Raji (cell line): ENCODE results near the gene FAM174C.

Experiments used
- POLR2A ChIP-seq: IDR thresholded peaks from 2 replicates; pipeline ENCODE4 v1.6.1; 2011; ENCODE audit warnings: low read depth, low read length, control low read depth; ENCODE audit not compliant: insufficient read depth

The FAM174C gene

DNA sequence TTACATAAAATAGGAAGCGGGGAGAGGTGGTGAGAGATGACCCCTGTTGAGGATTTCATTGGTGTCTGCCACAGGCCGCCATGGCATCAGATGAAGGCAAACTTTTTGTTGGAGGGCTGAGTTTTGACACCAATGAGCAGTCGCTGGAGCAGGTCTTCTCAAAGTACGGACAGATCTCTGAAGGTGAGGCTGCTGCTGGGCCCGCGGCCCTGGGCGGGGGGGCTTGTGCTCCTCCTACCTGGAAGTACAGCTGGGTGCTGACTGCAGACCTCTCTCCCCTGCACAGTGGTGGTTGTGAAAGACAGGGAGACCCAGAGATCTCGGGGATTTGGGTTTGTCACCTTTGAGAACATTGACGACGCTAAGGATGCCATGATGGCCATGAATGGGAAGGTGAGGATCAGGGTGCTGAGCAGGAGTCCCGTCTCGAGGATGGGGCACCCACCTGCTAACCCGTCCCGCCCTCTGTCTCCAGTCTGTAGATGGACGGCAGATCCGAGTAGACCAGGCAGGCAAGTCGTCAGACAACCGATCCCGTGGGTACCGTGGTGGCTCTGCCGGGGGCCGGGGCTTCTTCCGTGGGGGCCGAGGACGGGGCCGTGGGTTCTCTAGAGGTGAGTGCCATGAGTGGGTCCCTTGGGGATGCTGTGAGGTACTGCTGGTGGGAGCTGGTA lies 4.3 kb upstream of the FAM174C start:
- peak; percentile 36; the same call in 1 of the 2 replicates for TF ChIP-seq POLR2A

DNA sequence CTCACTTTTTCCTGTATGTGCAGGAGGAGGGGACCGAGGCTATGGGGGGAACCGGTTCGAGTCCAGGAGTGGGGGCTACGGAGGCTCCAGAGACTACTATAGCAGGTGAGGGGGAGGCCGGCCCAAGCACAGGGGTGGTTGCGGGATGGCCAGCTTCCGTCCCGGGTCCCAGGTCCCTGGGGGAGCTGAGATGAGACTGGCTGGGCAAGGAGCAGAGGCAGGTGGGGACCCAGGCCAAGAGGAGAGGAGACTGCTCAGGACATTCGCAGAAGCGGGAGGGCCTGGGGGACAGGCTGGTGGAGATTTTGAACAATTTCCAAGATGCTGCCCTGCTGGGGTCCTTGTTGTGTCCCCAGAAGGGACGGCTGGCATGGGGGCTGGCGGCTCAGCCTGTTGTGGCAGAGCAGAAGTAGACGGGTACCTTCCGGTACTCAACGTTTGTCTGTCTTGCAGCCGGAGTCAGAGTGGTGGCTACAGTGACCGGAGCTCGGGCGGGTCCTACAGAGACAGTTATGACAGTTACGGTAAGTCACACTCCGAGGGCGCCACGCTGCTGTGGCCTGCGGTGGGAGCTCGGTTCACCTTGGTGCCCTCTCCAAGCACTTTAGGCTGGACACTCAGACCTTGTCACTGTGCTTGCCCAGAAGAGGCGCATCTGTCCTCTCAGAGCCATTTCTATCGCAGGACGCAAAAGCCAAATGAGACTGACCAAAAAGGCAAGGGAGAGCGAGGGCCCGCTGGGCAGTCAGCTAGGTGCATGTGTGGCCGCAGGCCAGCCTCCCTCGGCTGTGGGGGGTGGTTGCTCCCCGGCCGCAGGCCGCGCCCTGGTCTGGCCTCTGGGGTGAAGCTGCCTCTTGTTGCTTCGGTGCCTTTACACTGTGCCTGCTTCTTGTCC lies 3.6 kb upstream of the FAM174C start:
- TF ChIP-seq POLR2A, result peak; percentile 33; the same call in 1 of the 2 replicates

DNA sequence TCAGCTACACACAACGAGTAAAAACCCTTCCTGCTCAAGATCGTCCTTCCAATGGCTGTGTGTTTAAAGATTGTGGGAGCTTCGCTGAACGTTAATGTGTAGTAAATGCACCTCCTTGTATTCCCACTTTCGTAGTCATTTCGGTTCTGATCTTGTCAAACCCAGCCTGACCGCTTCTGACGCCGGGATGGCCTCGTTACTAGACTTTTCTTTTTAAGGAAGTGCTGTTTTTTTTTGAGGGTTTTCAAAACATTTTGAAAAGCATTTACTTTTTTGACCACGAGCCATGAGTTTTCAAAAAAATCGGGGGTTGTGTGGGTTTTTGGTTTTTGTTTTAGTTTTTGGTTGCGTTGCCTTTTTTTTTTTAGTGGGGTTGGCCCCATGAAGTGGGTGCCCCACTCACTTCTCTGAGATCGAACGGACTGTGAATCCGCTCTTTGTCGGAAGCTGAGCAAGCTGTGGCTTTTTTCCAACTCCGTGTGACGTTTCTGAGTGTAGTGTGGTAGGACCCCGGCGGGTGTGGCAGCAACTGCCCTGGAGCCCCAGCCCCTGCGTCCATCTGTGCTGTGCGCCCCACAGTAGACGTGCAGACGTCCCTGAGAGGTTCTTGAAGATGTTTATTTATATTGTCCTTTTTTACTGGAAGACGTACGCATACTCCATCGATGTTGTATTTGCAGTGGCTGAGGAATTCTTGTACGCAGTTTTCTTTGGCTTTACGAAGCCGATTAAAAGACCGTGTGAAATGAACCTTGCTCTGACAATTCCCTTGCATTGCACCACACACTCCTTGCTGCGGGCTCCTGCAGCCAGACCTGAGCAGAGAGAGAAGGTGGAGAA lies 2.7 kb upstream of the FAM174C start:
- TF ChIP-seq POLR2A, result no peak

DNA sequence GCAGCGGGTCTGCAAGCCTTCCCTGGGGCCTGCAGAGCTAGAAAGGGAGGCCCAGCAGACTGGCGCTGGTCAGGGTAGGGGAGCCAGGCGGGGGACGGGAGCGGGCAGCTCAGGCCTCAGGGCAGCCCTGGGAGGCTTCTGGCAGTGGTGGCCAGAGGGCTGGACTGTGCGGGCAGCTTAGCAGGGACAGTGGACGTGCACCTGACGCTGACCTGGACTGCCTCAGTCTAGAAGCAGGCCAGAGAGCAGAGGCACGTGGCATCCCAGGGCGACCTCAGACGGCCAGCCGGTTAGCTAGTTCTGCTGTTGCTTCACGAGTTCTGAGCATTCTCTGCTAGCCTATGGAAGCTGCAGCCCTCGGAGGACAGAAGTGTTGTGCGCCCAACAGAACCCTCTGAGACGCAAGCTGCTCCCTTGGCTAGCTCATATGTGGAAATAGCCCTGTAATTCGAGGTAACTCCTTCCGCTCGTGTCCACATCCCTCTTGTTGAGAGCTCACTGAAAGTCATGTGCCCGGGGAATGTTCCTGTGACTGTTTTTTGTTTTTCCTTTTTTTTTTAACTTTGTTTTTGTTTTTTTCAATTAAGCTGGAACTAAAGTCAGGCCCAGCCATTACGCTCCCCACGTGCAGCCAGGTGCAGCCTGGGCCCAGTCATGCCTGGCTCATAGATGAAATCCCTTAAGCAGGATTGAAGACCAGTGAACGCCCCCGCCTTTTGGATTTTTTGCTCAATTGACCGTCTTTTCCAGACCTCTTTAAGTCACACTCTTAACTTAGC lies 1.9 kb upstream of the FAM174C start:
- TF ChIP-seq POLR2A, result peak; percentile 43; the same call in 1 of the 2 replicates

DNA sequence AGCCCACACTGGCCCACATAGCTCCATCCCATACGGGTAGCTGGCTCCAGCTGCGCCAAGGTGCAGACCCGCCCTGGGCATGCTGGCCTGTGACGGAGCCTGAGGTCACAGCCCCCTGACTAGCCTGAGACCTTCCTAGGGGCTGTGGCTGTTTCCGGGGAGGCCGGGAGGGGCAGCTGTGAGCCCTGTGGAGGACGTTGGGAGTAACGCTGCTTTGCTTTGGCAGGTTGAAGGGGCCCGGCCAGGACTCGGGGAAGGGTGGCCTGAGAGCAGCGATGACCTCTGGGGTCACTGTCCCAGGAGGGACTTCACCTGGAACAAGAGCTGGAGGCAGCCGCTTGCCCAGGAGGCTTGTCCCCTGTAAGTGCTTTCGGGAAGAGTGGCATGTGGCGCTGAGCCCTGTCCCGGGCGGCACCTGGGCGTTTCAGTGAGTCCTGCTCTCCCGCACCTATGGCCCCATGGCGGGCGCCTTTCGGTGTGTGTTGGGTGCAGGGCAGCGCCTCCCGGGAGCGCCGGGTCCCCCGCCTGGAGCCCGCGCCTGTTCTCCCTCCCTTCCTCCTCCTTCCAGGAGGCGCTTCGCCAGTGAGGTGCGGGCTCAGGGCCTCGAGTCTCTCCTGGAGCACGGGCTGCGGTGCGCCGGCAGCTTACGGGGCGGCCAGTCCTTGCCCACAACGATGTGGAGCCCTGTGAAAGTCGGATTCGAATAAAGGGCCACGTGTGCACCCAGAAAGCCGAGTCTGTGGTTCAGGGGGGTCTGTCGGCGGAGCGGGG lies 1.1 kb upstream of the FAM174C start:
- no peak for TF ChIP-seq POLR2A

DNA sequence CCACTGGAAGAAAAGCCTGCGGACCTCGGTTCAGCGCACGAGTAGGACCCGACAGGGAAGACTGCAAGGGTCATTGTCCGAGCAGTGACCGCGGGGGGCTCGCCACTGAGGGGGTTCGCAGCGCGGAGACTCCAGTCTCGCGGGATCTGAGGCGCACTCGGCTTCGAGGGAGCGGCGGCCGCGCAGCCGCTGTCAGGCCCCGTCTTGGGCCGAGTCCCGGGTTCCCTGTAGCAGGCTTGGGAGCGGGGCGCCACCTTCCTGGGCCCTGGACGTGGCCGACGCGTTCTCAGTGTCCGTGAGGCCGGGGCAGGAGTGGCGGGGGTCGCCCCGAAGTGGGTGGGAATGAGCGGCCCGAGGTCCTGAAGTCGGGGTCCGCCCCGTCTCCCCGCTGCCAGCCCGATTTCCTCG lies 474 bp upstream of the FAM174C start:
- no peak for TF ChIP-seq POLR2A

DNA sequence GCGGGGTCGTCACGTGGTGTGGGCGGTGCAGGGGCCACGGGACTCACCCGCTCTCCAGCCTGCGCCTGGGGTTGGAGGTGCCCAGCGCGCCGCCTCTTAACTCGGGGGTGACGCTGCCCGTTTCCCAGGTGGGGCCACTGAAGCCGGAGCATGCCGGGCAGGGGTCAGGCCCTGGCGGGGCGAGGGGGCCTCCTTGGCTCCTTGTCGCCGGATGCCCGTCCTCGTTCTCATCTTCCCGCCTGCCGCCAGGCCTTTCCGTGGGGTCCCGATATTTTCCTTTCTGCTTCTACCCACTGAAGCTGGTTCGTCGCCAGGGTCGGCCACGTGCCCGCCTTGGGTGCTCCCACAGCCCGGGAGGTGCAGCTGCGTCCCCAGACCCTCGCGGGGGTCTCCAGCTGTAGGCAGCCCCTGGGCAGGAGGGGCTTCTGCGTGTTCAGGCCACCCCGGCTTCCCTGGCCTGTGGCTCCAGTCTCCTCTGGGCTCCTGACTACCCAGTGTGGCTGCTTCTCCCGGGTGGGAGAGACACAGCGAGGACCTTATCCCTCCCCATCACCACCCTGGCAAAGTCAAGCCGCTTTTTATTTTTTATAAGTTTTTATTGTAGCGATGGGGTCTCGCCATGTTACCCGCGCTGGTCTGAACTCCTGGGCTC lies 772 bp downstream of the FAM174C start:
- TF ChIP-seq POLR2A, result peak; percentile 77

DNA sequence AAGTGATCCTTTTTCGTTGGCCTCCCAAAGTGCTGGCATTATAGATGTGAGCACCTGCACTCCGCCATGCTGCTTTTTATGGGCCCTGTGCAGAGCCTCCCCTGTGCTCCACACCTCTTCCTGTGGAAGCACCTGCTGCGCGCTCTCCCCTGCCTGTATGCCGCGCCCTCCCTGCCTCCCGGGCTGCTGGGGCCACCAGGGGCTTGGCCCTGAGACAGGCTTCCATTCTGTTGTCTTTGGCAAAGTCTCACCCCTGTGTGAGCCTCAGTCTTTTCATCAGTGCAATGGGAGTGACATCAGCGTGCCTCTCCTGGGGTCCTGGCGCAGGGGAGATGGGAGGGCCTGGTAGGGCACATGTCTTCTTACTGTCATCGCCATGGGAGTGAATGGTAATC lies 1.3 kb downstream of the FAM174C start:
- peak; percentile 37 for TF ChIP-seq POLR2A

DNA sequence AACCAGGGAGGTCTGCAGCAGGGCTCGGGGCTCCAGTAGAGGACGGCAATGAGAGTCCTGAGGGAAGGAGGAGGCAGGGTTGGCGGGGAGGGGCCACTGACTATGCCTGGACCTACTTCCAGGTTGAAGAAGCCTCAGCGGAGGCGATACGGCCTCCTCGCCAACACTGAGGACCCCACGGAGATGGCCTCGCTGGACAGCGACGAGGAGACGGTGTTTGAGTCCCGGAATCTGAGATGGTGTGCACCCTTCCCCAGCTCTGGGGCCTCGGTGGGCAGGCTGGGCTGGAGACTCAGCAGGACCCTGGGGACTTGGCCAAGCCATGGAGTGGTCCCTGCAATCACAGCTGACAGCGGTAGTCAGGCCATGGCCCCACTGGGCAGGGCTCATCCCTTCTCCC lies 1.7 kb downstream of the FAM174C start:
- no peak for TF ChIP-seq POLR2A

DNA sequence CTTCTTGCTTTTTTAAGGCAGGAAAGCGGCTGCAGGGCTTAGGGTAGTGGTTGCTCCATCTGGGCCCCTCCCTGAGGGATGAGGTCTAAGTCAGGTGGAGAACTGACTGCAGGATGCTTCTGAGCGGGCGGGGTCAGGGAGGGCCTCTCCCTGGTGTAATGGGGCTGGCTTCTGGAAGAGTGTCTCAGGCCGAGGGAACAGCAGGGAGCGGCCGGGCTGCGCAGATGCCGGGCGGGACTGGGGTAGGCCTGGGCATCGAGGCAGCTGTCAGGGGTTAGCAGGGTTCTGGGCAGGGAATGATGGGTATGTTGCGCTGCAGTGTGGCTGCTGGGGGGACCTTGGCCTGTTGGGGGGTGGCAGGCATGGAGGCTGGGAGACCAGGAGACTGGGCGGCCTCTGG lies 2.7 kb downstream of the FAM174C start:
- 0 out of 2 replicates have a peak, but pooled peaks have one; percentile 18 for TF ChIP-seq POLR2A

DNA sequence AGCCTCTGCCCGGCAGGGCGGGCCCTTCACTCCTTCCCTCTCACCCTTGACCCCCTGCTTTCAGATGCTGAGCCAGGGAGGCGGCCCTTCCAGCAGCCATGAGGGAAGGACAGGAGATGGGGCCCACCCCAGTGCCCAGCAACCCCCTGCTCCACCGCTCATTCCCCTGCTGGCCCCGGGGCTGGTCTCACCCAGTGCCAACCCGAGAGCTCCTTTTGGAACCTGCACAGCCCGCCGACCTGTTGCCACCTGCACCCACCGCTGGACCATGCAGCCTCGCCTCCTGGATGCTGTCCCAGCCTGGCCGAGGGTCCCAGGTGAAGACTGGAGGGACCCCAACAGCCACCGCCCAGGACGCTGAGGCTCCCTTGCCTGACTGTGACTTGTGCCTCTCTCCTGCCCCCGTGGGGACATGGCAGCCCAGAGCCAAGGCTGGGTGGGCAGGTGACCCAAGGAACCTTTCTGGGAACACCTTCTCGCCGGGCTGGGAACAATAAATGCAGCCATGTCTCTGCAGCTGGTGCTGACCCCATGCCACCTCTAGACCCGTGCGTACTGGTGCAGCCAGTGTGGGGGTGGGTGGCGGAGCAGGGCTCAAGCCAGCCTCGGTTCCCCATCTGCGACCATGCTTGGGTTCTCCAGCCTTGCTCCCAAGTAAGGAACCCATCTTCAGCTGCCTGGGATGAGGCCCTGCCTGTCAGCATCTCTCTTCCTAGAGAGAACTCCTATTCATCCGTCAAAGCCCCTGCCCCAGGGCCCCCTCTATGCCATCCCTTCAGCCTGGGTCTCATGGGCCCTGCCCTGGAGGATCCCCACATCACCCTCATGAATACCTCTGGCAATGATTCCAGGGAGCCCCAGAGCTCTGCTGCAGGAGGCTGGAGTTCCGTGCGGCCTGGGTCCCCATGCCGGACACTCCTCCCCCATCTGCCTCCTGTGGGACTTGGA lies 3.7 kb downstream of the FAM174C start:
- no peak for TF ChIP-seq POLR2A

DNA sequence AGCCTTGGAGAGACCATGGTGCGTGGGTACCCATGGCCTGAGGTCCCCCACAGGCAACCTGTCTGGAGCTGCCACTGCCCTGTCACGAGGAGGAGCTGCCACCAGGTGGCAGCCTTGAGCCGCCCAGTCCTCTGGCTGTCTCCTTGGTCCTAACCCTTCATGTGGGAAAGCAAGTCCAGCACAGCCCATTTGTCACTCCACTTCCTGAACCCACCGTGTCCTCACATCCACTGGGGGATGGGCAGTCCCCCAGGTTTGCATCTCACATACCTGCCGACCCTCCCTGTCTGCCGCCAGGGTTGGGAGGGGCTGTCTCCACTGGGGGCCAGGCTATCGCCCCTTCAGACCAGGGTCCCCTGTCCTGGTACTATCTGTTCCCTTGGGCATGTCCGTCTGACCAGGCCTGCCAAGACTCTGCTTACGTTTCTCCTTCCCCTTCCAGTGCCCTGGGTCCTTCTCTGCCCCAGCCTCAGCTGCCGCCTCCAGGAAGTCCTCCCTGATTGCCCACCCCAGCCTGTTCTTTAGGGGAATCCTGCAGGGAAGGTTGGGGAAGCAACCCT lies 4.5 kb downstream of the FAM174C start:
- TF ChIP-seq POLR2A, result no peak
